Activated T-cell treated with anti-CD3 and anti-CD28 coated beads, Interleukin-2, amount 50 U/mL, for 24 hours (primary cell): Measurements from ENCODE around the gene ZNF132.
A peak's percentile ranks its signal among the peaks of the same experiment; 100 is the strongest.

Experiments used
- DNase-seq: peaks from one replicate; pipeline ENCODE4 v3.0.0-alpha.2; 2020
- H3K27ac Mint-ChIP-seq: 2 replicates; pipeline ENCODE4 v1.8.0; 2020; ENCODE audit warnings: mild to moderate bottlenecking, mixed read lengths
- H3K27me3 Mint-ChIP-seq: 2 replicates; pipeline ENCODE4 v1.8.0; 2020; ENCODE audit warnings: mixed read lengths
- H3K36me3 Mint-ChIP-seq: 2 replicates; pipeline ENCODE4 v1.8.0; 2020; ENCODE audit warnings: low read depth, mixed read lengths
- H3K4me1 Mint-ChIP-seq: 2 replicates; pipeline ENCODE4 v1.8.0; 2020; ENCODE audit warnings: low read depth, mixed read lengths
- H3K4me3 Mint-ChIP-seq: 2 replicates; pipeline ENCODE4 v1.8.0; 2020; ENCODE audit warnings: mild to moderate bottlenecking, moderate library complexity, mixed read lengths
- H3K9me3 Mint-ChIP-seq: 2 replicates; pipeline ENCODE4 v1.8.0; 2020; ENCODE audit warnings: mixed read lengths

The ZNF132 gene

GRCh38 chr19:58392945-58393724, 46.8 kb downstream of the ZNF132 start:
- H3K9me3 Mint-ChIP-seq: no peaks in the 10 kb centered on the region
- H3K27ac Mint-ChIP-seq: peak overlapping the region; percentile 13
- H3K27me3 Mint-ChIP-seq: peaks cover 13% of the 10 kb centered on the region
- peaks cover 78% of the 10 kb centered on the region for H3K36me3 Mint-ChIP-seq
- DNase-seq: no peak
- H3K4me1 Mint-ChIP-seq: peaks cover 50% of the 10 kb centered on the region
- no peak overlapping the region for H3K4me3 Mint-ChIP-seq

GRCh38 chr19:58388175-58388526, 51.8 kb downstream of the ZNF132 start:
- no peak for DNase-seq
- Mint-ChIP-seq H3K4me3 (peak overlapping the region; percentile 97), H3K4me1 (peaks cover 47% of the 10 kb centered on the region), H3K27ac (peak overlapping the region; percentile 99), H3K9me3 (no peaks in the 10 kb centered on the region), H3K27me3 (no peaks in the 10 kb centered on the region), H3K36me3 (peaks cover 68% of the 10 kb centered on the region)

GRCh38 chr19:58387338-58388174, 52.4 kb downstream of the ZNF132 start:
- Mint-ChIP-seq H3K4me1 (peaks cover 44% of the 10 kb centered on the region), H3K36me3 (peaks cover 62% of the 10 kb centered on the region), H3K27me3 (no peaks in the 10 kb centered on the region), H3K9me3 (no peaks in the 10 kb centered on the region), H3K4me3 (peak overlapping the region; percentile 97), H3K27ac (peak overlapping the region; percentile 99)
- DNase-seq: peak; percentile 45

- Mint-ChIP-seq H3K36me3 (peaks cover 55% of the 10 kb centered on the region), H3K27me3 (no peaks in the 10 kb centered on the region), H3K27ac (peak within 1 kb of the TSS; percentile 99), H3K4me3 (peak within 1 kb of the TSS; percentile 97), H3K9me3 (no peaks in the 10 kb centered on the region), H3K4me1 (peaks cover 46% of the 10 kb centered on the region)
- peak; percentile 95 for DNase-seq
Observed at GRCh38 chr19:58386576-58387337, 53.2 kb downstream of the ZNF132 start, which contains the start of gene RPS5. RPS5 (plus strand) TSS chr19:58387269; CDS start chr19:58388138, 869 bp downstream.

- Mint-ChIP-seq H3K36me3 (peaks cover 51% of the 10 kb centered on the region), H3K27me3 (no peaks in the 10 kb centered on the region), H3K4me3 (peak overlapping the region; percentile 97), H3K4me1 (peaks cover 49% of the 10 kb centered on the region), H3K27ac (peak overlapping the region; percentile 99), H3K9me3 (no peaks in the 10 kb centered on the region)
- peak; percentile 74 for DNase-seq
Observed at GRCh38 chr19:58385891-58386575, 53.9 kb downstream of the ZNF132 start.

- Mint-ChIP-seq H3K4me3 (peak overlapping the region; percentile 97), H3K4me1 (peaks cover 43% of the 10 kb centered on the region), H3K9me3 (no peaks in the 10 kb centered on the region), H3K36me3 (peaks cover 46% of the 10 kb centered on the region), H3K27ac (peak overlapping the region; percentile 99), H3K27me3 (no peaks in the 10 kb centered on the region)
- no peak for DNase-seq
Observed at GRCh38 chr19:58385313-58385890, 54.6 kb downstream of the ZNF132 start.

GRCh38 chr19:58382997-58383603, 56.9 kb downstream of the ZNF132 start:
- Mint-ChIP-seq H3K36me3 (peaks cover 28% of the 10 kb centered on the region), H3K27ac (no peak overlapping the region), H3K4me3 (peak overlapping the region; percentile 82), H3K4me1 (peaks cover 36% of the 10 kb centered on the region), H3K27me3 (no peaks in the 10 kb centered on the region), H3K9me3 (no peaks in the 10 kb centered on the region)
- DNase-seq: no peak
